Neural crest cell (in vitro differentiated cells): ENCODE data around the gene ITLN1. TPM values are rescaled to one million over a fixed set of nuclear protein-coding genes. Genes with fewer than 3 reads are reported as not detected.
"Not testable (repeated sequence)": the region's sequence is repeated elsewhere in the genome, so short reads cannot be mapped to it uniquely, and the experiment has no call there.

Experiments
- DNase-seq: peaks from one replicate; pipeline ENCODE4 v3.0.0; 2021; ENCODE audit warnings: low read depth, mixed read lengths, low spot score
- H3K27ac Mint-ChIP-seq: one replicate; pipeline ENCODE4 v1.8.0; 2021; ENCODE audit warnings: mild to moderate bottlenecking, mixed read lengths; ENCODE audit not compliant: unreplicated experiment
- H3K27me3 Mint-ChIP-seq: 2 replicates; pipeline ENCODE4 v1.8.0; 2021; ENCODE audit warnings: low read depth, mild to moderate bottlenecking, mixed read lengths
- H3K36me3 Mint-ChIP-seq: 2 replicates; pipeline ENCODE4 v1.8.0; 2021; ENCODE audit warnings: low read depth, mild to moderate bottlenecking, mixed read lengths
- H3K4me1 Mint-ChIP-seq: 2 replicates; pipeline ENCODE4 v1.8.0; 2021; ENCODE audit warnings: mixed read lengths
- H3K4me3 Mint-ChIP-seq: one replicate; pipeline ENCODE4 v1.8.0; 2021; ENCODE audit warnings: mild to moderate bottlenecking, mixed read lengths
- H3K9me3 Mint-ChIP-seq: 2 replicates; pipeline ENCODE4 v1.8.0; 2021; ENCODE audit warnings: mixed read lengths
- total RNA-seq: library from RNA; stranded (reverse); gene quantifications from 2 replicates; pipeline ENCODE4 v1.2.1, GENCODE V29; 2021
- TF ChIP-seq, protein P1 (sequence below): fragments of 200-600 bp; sonication (generic); conservative IDR thresholded peaks from 2 replicates; pipeline ENCODE4 v1.5.0; 2021; ENCODE audit warnings: antibody characterized with exemption, mild to moderate bottlenecking

Gene ITLN1
- total RNA-seq, 1 donor from 2014 or later: not detected

GRCh38 chr1:160904783-160905616, 20.0 kb upstream of the ITLN1 start:
- Mint-ChIP-seq H3K36me3 (no peaks in the 10 kb centered on the region), H3K27me3 (peaks cover 21% of the 10 kb centered on the region), H3K27ac (no peak overlapping the region), H3K4me3 (no peak overlapping the region), H3K4me1 (no peaks in the 10 kb centered on the region), H3K9me3 (peaks cover 3% of the 10 kb centered on the region)
- no peak for DNase-seq
- TF ChIP-seq, protein P1, sequence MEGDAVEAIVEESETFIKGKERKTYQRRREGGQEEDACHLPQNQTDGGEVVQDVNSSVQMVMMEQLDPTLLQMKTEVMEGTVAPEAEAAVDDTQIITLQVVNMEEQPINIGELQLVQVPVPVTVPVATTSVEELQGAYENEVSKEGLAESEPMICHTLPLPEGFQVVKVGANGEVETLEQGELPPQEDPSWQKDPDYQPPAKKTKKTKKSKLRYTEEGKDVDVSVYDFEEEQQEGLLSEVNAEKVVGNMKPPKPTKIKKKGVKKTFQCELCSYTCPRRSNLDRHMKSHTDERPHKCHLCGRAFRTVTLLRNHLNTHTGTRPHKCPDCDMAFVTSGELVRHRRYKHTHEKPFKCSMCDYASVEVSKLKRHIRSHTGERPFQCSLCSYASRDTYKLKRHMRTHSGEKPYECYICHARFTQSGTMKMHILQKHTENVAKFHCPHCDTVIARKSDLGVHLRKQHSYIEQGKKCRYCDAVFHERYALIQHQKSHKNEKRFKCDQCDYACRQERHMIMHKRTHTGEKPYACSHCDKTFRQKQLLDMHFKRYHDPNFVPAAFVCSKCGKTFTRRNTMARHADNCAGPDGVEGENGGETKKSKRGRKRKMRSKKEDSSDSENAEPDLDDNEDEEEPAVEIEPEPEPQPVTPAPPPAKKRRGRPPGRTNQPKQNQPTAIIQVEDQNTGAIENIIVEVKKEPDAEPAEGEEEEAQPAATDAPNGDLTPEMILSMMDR: no peak

DNA sequence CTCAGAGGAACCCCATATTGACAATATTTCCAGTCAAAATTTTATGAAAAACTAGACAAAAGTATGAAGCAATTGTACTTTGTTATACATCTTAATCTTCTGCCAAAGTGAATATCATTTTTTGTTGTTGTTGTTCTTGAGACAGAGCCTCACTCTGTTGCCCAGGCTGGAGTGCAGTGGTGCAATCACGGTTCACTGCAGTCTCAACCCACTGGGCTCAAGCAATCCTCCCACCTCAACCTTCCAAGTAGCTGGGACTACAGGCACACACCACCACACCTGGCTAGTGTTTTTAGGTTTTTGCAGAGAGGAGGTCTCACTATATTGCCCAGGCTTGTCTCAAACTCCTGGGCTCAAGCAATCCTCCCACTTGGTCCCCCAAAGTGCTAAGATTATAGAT, 17.3 kb upstream of the ITLN1 start:
- not testable (repeated sequence) for DNase-seq, H3K36me3 Mint-ChIP-seq, H3K4me3 Mint-ChIP-seq, H3K4me1 Mint-ChIP-seq, H3K9me3 Mint-ChIP-seq, H3K27ac Mint-ChIP-seq
- peaks cover 45% of the 10 kb centered on the region for H3K27me3 Mint-ChIP-seq

DNA sequence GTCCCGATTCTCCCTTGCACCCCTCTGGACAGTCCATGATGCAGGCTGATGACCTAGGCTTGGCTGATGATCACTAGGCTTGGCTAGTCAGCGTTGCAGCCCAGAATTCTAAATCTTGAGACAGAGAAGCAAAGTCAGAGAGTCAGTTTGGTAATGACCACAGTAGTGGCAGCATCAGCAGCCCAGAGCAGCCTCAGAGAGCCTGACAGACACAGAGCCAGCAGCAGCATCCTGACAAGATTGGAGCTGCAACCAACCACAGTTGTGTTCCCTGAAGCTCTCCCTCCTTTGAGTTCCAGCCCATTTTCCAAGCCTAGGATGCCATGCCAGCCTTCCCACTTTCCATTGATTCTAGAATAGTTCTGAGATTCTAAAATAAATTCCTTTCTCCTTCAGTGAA, 16.8 kb upstream of the ITLN1 start:
- no peak overlapping the region for H3K27ac Mint-ChIP-seq
- TF ChIP-seq, protein P1: no peak
- peaks cover 49% of the 10 kb centered on the region for H3K27me3 Mint-ChIP-seq
- H3K36me3 Mint-ChIP-seq: no peaks in the 10 kb centered on the region
- H3K9me3 Mint-ChIP-seq: peaks cover 3% of the 10 kb centered on the region
- no peak overlapping the region for H3K4me3 Mint-ChIP-seq
- no peak for DNase-seq
- no peaks in the 10 kb centered on the region for H3K4me1 Mint-ChIP-seq

GRCh38 chr1:160900683-160901082, 15.7 kb upstream of the ITLN1 start:
- not testable (repeated sequence) for H3K9me3 Mint-ChIP-seq, H3K4me1 Mint-ChIP-seq, H3K36me3 Mint-ChIP-seq, DNase-seq, H3K27ac Mint-ChIP-seq, H3K4me3 Mint-ChIP-seq
- peaks cover 58% of the 10 kb centered on the region for H3K27me3 Mint-ChIP-seq

GRCh38 chr1:160894368-160895135, 9.6 kb upstream of the ITLN1 start:
- H3K9me3 Mint-ChIP-seq, H3K4me3 Mint-ChIP-seq, H3K27ac Mint-ChIP-seq, H3K36me3 Mint-ChIP-seq, DNase-seq, H3K4me1 Mint-ChIP-seq: not testable (repeated sequence)
- H3K27me3 Mint-ChIP-seq: peaks cover 61% of the 10 kb centered on the region

DNA sequence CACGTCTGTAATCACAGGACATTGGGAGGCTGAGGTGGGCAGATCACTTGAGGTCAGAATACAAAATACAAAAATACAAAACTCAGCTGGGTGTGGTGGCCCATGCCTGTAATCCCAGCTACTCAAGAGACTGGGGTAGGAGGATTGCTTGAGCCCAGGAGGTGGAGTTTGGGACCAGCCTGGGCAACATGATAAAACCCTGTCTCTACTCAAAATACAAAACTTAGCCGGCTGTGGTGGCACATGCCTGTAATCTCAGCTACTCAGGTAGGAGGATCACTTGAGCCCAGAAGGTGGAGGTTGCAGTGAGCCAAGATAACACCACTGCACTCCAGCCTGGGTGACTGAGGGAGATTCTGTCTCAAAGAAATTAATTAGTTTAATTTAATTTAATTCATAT, 6.5 kb upstream of the ITLN1 start:
- Mint-ChIP-seq H3K4me3 (no peak overlapping the region), H3K9me3 (peaks cover 5% of the 10 kb centered on the region), H3K36me3 (peaks cover 5% of the 10 kb centered on the region), H3K4me1 (no peaks in the 10 kb centered on the region), H3K27ac (no peak overlapping the region), H3K27me3 (peaks cover 32% of the 10 kb centered on the region)
- no peak for DNase-seq
- TF ChIP-seq, protein P1: no peak

DNA sequence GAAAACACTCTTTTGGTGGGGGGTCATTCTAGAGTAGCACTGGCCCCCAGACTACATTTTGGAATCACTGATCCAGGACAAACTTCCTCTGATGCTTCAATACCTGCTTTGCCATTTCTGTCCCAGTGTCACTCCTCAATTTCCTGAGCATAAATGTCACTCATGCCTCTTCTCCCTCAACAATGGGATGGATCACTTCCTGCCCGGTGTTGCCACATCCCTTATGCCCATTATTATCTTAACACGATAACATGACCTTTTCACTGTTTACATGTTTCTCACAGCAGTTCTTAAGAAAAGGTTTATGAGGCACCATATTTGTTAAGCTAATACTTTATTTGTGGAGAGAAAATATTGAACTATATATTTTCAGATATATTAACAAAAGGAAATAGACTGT, 3.9 kb upstream of the ITLN1 start:
- no peak for DNase-seq
- Mint-ChIP-seq H3K9me3 (peaks cover 3% of the 10 kb centered on the region), H3K27ac (no peak overlapping the region), H3K27me3 (peaks cover 21% of the 10 kb centered on the region), H3K4me3 (no peak overlapping the region), H3K4me1 (no peaks in the 10 kb centered on the region), H3K36me3 (peaks cover 4% of the 10 kb centered on the region)
- TF ChIP-seq, protein P1: no peak
